Measurements from ENCODE around the gene PRXL2B. TPM values are rescaled to one million over a fixed set of nuclear protein-coding genes. Genes with fewer than 3 reads are reported as not detected.

PRXL2B gene
- total RNA-seq, 1 donor from 2014 or later = 40.3 TPM

DNA sequence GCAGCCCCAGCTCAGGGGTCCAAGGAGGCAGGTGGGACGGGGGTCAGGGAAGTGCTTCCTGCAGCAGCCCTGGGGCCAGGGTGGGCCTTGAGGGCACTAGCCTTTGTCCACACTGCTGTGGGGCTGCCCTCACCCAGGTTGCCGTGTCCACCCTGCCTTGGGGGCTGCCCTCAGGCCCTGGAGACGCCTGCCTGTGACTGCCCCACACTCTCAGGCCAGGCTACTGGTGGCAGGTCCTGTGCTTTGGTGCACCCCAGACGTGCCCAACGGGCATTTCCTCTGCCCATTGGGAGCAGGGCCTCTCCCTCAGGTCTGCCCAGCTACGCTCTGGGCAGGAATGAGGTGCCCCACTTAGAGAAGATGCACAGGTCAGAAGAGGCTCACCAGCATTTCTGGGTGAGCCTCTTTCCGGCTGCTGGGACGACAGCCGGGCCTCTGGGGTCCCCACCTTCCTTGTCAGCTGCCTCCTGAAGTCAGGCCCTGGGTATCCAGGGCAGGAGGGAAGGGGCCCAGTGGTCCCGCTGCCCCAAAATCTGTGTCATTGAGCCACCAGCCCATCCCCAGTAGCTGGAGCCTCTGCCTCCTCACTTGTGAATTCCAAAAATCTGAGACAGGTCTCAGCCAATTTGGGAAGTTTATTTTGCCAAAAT, 48.9 kb downstream of the PRXL2B start:
- peaks cover 30% of the 10 kb centered on the region for H3K27me3 Mint-ChIP-seq
- H3K9me3 Mint-ChIP-seq = no peaks in the 10 kb centered on the region
- no peak overlapping the region for H3K27ac Mint-ChIP-seq
- no peak overlapping the region for H3K4me3 Mint-ChIP-seq
- TF ChIP-seq, protein P1, sequence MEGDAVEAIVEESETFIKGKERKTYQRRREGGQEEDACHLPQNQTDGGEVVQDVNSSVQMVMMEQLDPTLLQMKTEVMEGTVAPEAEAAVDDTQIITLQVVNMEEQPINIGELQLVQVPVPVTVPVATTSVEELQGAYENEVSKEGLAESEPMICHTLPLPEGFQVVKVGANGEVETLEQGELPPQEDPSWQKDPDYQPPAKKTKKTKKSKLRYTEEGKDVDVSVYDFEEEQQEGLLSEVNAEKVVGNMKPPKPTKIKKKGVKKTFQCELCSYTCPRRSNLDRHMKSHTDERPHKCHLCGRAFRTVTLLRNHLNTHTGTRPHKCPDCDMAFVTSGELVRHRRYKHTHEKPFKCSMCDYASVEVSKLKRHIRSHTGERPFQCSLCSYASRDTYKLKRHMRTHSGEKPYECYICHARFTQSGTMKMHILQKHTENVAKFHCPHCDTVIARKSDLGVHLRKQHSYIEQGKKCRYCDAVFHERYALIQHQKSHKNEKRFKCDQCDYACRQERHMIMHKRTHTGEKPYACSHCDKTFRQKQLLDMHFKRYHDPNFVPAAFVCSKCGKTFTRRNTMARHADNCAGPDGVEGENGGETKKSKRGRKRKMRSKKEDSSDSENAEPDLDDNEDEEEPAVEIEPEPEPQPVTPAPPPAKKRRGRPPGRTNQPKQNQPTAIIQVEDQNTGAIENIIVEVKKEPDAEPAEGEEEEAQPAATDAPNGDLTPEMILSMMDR (conservative IDR thresholded peaks at IDR 0.05) = no peak
- H3K36me3 Mint-ChIP-seq = no peaks in the 10 kb centered on the region
- peaks cover 6% of the 10 kb centered on the region for H3K4me1 Mint-ChIP-seq (ENCODE audit: unreplicated experiment)
- DNase-seq (ENCODE audit: extremely low spot score, unreplicated experiment) = peak; percentile 65

DNA sequence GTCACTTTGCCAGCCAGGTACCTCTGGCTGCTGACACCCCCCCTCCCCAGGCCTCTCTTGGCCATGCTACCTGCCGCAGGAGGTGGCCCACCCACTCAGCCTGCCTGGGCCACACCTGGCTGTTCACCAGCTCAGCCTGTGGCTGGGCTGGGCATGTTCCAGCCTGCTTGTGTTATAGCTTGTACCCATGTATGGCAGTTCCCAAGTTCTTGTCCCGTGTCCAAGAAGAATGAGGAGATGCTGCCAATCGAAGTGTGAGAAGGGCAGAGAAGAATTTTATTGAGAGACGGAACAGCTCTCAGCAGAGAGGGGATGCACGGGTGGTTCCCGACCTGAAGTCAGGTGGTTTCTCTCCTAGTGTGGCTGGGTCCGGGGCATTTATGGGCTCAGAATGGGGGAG, 50.2 kb downstream of the PRXL2B start:
- H3K27me3 Mint-ChIP-seq = peaks cover 20% of the 10 kb centered on the region
- TF ChIP-seq, protein P1 (conservative IDR thresholded peaks at IDR 0.05) = no peak
- H3K4me3 Mint-ChIP-seq = no peak overlapping the region
- H3K27ac Mint-ChIP-seq = no peak overlapping the region
- H3K9me3 Mint-ChIP-seq = no peaks in the 10 kb centered on the region
- H3K36me3 Mint-ChIP-seq = no peaks in the 10 kb centered on the region
- peak; percentile 47 for DNase-seq (ENCODE audit: extremely low spot score, unreplicated experiment)
- H3K4me1 Mint-ChIP-seq (ENCODE audit: unreplicated experiment) = peaks cover under 1% of the 10 kb centered on the region

- no peaks in the 10 kb centered on the region for H3K36me3 Mint-ChIP-seq
- peaks cover 15% of the 10 kb centered on the region for H3K27me3 Mint-ChIP-seq
- DNase-seq (ENCODE audit: extremely low spot score, unreplicated experiment) = peak; percentile 54
- H3K4me1 Mint-ChIP-seq (ENCODE audit: unreplicated experiment) = no peaks in the 10 kb centered on the region
- TF ChIP-seq, protein P1 (conservative IDR thresholded peaks at IDR 0.05) = no peak
- no peaks in the 10 kb centered on the region for H3K9me3 Mint-ChIP-seq
- H3K27ac Mint-ChIP-seq = no peak overlapping the region
- H3K4me3 Mint-ChIP-seq = no peak overlapping the region
Observed at GRCh38 chr1:2637442-2638145, 51.0 kb downstream of the PRXL2B start.

DNA sequence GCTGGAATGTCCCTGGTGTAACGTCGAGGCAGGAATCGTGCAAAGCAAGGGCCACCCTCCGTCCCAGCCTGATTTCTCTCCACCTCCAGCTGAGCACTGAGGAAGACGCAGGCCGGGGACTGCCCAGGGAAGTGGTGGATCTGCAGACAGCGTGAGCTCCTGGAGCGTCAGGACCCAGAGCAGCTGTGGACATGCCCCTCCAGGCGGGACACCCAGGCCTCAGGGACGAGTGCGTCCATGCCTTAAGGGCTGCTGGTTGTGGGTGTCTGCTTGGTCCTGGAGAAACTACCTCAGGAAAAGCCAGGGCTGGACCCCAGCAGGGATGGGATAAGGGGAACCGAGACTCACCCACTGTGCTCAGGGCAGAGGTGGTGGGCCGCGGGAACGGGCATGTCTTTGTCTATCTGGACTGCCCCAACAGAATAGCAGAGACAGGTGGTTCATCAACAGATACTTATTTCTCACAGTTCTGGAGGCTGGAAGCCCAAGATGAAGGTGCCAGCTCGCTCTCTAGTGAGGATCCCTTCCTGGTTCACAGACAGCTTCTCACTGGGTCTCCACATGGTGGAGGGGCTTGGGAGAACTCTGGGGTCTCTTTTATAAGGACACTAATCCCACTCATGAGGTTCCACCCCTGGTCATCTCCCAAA, 52.0 kb downstream of the PRXL2B start:
- Mint-ChIP-seq H3K27ac (peak overlapping the region; percentile 23), H3K4me3 (no peak overlapping the region), H3K36me3 (no peaks in the 10 kb centered on the region), H3K9me3 (no peaks in the 10 kb centered on the region), H3K27me3 (peaks cover 12% of the 10 kb centered on the region), H3K4me1 (ENCODE audit: unreplicated experiment) (no peaks in the 10 kb centered on the region)
- peak; percentile 65 for DNase-seq (ENCODE audit: extremely low spot score, unreplicated experiment)
- TF ChIP-seq, protein P1 (conservative IDR thresholded peaks at IDR 0.05) = no peak

DNA sequence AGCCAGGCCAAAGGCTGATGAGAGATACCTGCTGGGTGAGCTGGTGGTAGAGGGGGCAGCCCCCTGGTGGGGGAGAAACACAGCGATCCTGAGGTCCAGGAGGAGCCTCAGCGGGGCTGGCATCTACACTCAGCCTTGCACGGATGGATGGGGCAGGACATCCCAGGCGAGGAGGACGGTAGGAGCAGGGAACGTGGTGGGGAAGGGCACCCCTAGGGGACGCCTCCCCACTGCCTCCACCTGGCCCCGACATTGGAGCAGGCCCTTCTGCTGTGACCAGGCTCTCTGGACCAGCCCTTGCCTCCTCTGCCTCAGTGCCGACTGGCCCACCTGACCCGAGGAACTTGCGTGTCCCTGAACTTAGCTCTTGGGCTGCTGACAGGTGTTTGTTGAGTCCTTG, 52.6 kb downstream of the PRXL2B start:
- TF ChIP-seq, protein P1 (conservative IDR thresholded peaks at IDR 0.05) = no peak
- H3K4me3 Mint-ChIP-seq = no peak overlapping the region

More for the DNA sequence above, 52.6 kb downstream of the PRXL2B start:
- H3K27ac Mint-ChIP-seq = no peak overlapping the region
- peaks cover 12% of the 10 kb centered on the region for H3K27me3 Mint-ChIP-seq
- no peaks in the 10 kb centered on the region for H3K9me3 Mint-ChIP-seq
- DNase-seq (ENCODE audit: extremely low spot score, unreplicated experiment) = peak; percentile 58
- no peaks in the 10 kb centered on the region for H3K4me1 Mint-ChIP-seq (ENCODE audit: unreplicated experiment)
- H3K36me3 Mint-ChIP-seq = no peaks in the 10 kb centered on the region

Measured in type B pancreatic cell (in vitro differentiated cells).